ENCODE data around the gene SOS2. TPM values are rescaled to one million over a fixed set of nuclear protein-coding genes. Genes with fewer than 3 reads are reported as not detected.

Gene SOS2
- total RNA-seq, 1 experiment from 2014 or later, result 13.9 TPM

DNA sequence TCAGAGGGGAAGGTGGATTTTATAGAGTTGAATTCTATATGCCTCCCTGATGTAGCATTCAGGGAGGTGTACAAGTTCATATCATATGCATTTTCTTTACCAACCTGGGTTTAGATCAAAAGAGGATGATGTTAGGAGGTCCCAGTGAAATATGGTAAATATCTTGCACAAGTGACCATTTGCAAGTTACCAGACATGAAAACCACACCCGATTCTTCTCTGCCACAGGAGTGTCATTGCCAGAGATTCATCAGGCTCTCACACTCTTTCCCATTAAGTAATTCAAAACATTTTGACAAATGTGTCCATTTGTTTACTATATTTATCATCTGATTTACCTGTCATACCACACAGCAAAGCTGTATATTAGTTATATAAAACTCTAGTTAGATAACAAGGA lies 159.0 kb downstream of the SOS2 start:
- H3K9me3 Mint-ChIP-seq (ENCODE audit: unreplicated experiment), result peaks cover 9% of the 10 kb centered on the region
- BruUV-seq (replicated peaks), result no TSS peak
- H3K4me1 Mint-ChIP-seq (ENCODE audit: low read depth, unreplicated experiment), result peaks cover 36% of the 10 kb centered on the region
- ChIA-PET POLR2A (no interaction called here), CTCF (interaction anchor here (1.4 kb wide), 1 partner anchor 11 kb away, joined by 5 read pairs; no protein-coding TSS in a partner anchor)
- H3K4me3 Mint-ChIP-seq (ENCODE audit: unreplicated experiment), result no peak overlapping the region
- peaks cover 16% of the 10 kb centered on the region for H3K36me3 Mint-ChIP-seq (ENCODE audit: insufficient read depth, unreplicated experiment)
- no peaks in the 10 kb centered on the region for H3K27me3 Mint-ChIP-seq (ENCODE audit: insufficient read depth, unreplicated experiment)
- H3K27ac Mint-ChIP-seq (ENCODE audit: unreplicated experiment), result no peak overlapping the region
- no peak for DNase-seq
- Histone ChIP-seq H3K36me3 (ENCODE audit: control insufficient read depth, insufficient read depth, low read length) (no peaks in the 10 kb centered on the region), H3K4me1 (peaks cover 44% of the 10 kb centered on the region), H3K27me3 (replicated peaks; ENCODE audit: control insufficient read depth, insufficient read depth, low read length) (no peaks in the 10 kb centered on the region), H3K9me3 (no peaks in the 10 kb centered on the region), H3K4me3 (ENCODE audit: low read depth, low read length) (no peak overlapping the region)
- TF ChIP-seq, protein P1, sequence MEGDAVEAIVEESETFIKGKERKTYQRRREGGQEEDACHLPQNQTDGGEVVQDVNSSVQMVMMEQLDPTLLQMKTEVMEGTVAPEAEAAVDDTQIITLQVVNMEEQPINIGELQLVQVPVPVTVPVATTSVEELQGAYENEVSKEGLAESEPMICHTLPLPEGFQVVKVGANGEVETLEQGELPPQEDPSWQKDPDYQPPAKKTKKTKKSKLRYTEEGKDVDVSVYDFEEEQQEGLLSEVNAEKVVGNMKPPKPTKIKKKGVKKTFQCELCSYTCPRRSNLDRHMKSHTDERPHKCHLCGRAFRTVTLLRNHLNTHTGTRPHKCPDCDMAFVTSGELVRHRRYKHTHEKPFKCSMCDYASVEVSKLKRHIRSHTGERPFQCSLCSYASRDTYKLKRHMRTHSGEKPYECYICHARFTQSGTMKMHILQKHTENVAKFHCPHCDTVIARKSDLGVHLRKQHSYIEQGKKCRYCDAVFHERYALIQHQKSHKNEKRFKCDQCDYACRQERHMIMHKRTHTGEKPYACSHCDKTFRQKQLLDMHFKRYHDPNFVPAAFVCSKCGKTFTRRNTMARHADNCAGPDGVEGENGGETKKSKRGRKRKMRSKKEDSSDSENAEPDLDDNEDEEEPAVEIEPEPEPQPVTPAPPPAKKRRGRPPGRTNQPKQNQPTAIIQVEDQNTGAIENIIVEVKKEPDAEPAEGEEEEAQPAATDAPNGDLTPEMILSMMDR (IDR thresholded peaks at IDR 0.05; ENCODE audit: insufficient read depth in 1 of 2, low read depth in 1 of 2, low read length in 1 of 2, severe bottlenecking in 1 of 2, unreplicated experiment in 1 of 2), result no peak
- intact Hi-C loops (cut with micrococcal nuclease; ENCODE audit: unreplicated experiment), result no loop called here

DNA sequence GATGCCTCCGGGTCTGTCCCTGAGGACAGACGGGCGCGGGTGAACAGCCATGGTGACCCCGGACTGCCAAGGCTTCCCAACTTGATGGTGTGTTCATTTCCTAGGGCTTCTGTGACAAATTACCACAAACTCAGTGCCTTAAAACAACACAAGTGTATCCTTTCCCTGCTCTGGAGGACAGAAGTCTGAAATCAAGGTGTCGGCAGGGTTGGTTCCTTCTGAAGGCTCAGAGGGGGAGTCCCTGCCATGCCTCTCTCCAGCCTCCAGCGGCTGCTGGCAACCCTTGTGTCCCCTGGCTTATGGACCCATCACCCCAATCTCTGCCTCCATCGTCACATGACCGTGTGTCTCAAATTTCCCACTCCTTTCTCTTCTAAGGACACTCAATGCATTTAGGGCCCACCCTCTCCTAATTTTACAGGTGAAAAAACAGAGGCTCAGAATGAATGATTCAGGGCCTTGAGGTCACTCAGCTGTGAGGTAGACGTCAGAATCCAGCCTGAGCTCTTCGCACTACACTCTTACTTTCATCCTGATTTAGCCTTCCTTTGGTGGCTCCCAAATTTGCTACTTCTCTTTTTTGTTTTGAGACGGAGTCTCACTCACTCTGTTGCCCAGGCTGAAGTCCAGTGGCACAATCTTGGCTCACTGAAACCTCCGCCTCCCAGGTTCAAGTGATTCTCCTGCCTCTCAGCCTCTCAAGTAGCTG lies 160.4 kb downstream of the SOS2 start:
- Histone ChIP-seq H3K4me1 (peaks cover 44% of the 10 kb centered on the region), H3K9me3 (no peaks in the 10 kb centered on the region), H3K4me3 (ENCODE audit: low read depth, low read length) (no peak overlapping the region), H3K27me3 (replicated peaks; ENCODE audit: control insufficient read depth, insufficient read depth, low read length) (no peaks in the 10 kb centered on the region), H3K36me3 (ENCODE audit: control insufficient read depth, insufficient read depth, low read length) (no peaks in the 10 kb centered on the region)
- no peak for DNase-seq
- intact Hi-C loops (cut with micrococcal nuclease; ENCODE audit: unreplicated experiment), result no loop called here
- no TSS peak for BruUV-seq (replicated peaks)
- Mint-ChIP-seq H3K36me3 (ENCODE audit: insufficient read depth, unreplicated experiment) (peaks cover 18% of the 10 kb centered on the region), H3K27me3 (ENCODE audit: insufficient read depth, unreplicated experiment) (no peaks in the 10 kb centered on the region), H3K9me3 (ENCODE audit: unreplicated experiment) (peaks cover 9% of the 10 kb centered on the region), H3K4me1 (ENCODE audit: low read depth, unreplicated experiment) (peaks cover 37% of the 10 kb centered on the region), H3K27ac (ENCODE audit: unreplicated experiment) (peak overlapping the region; percentile 88), H3K4me3 (ENCODE audit: unreplicated experiment) (no peak overlapping the region)
- TF ChIP-seq, protein P1 (IDR thresholded peaks at IDR 0.05; ENCODE audit: insufficient read depth in 1 of 2, low read depth in 1 of 2, low read length in 1 of 2, severe bottlenecking in 1 of 2, unreplicated experiment in 1 of 2), result no peak
- ChIA-PET CTCF (no interaction called here), POLR2A (no interaction called here)

DNA sequence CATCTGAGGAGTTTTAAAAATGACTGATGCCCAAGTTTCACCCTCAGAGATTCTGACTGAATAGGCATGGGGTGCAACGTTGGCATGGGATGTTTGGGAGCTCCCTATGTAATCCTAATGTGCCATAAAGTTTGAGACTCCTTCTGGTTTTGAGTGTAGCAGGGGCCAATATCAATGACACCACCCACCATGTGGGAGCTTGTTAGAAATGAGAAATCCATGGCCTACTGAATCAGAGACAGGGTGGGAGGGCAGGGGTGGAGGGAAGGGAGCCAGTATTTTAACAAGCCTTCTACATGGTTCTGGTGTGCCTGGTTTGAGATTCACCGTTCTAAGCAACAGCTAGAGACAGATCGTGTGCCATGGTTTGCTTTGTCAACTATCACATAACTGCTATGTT lies 161.1 kb downstream of the SOS2 start:
- Histone ChIP-seq H3K27me3 (replicated peaks; ENCODE audit: control insufficient read depth, insufficient read depth, low read length) (no peaks in the 10 kb centered on the region), H3K36me3 (ENCODE audit: control insufficient read depth, insufficient read depth, low read length) (no peaks in the 10 kb centered on the region), H3K4me1 (peaks cover 44% of the 10 kb centered on the region), H3K9me3 (no peaks in the 10 kb centered on the region), H3K4me3 (ENCODE audit: low read depth, low read length) (no peak overlapping the region)
- intact Hi-C loops (cut with micrococcal nuclease; ENCODE audit: unreplicated experiment), result no loop called here
- H3K4me1 Mint-ChIP-seq (ENCODE audit: low read depth, unreplicated experiment), result peaks cover 37% of the 10 kb centered on the region
- no peak for DNase-seq
- peaks cover 7% of the 10 kb centered on the region for H3K9me3 Mint-ChIP-seq (ENCODE audit: unreplicated experiment)
- no peak overlapping the region for H3K27ac Mint-ChIP-seq (ENCODE audit: unreplicated experiment)
- H3K27me3 Mint-ChIP-seq (ENCODE audit: insufficient read depth, unreplicated experiment), result no peaks in the 10 kb centered on the region
- ChIA-PET CTCF (interaction anchor here (0.6 to 1.4 kb wide), 3 partner anchors 10 to 202 kb away, joined by 3 to 6 read pairs (median 5); no protein-coding TSS in a partner anchor), POLR2A (interaction anchor here (1.3 kb wide), 1 partner anchor 207 kb away, joined by 10 read pairs; no protein-coding TSS in a partner anchor)
- no peak overlapping the region for H3K4me3 Mint-ChIP-seq (ENCODE audit: unreplicated experiment)
- TF ChIP-seq, protein P1 (IDR thresholded peaks at IDR 0.05; ENCODE audit: insufficient read depth in 1 of 2, low read depth in 1 of 2, low read length in 1 of 2, severe bottlenecking in 1 of 2, unreplicated experiment in 1 of 2), result no peak
- no TSS peak for BruUV-seq (replicated peaks)
- H3K36me3 Mint-ChIP-seq (ENCODE audit: insufficient read depth, unreplicated experiment), result peaks cover 18% of the 10 kb centered on the region

Measured in Caco-2 (cell line).